Thyroid gland (tissue), 4 donors: ENCODE results near the gene MUCL3. TPM values are rescaled to one million over a fixed set of nuclear protein-coding genes. Genes with fewer than 3 reads are reported as not detected.

Source experiments
- DNase-seq, 2 donors: peaks; one replicate each; pipeline ENCODE4 v3.0.0-alpha.2; 2019
- H3K27ac ChIP-seq, 3 donors: fragments of 200-600 bp; sonication (generic); 1 replicate in 2 of 3; 2 replicates in 1 of 3; pipeline ENCODE4 v1.5.1; 2016 to 2019; ENCODE audit warnings: mild to moderate bottlenecking in 1 of 3, moderate library complexity in 1 of 3
- H3K27me3 ChIP-seq: fragments of 200-600 bp; sonication (generic); one replicate; pipeline ENCODE4 v1.5.1; 2019
- H3K36me3 ChIP-seq, 2 donors: fragments of 200-600 bp; sonication (generic); one replicate each; pipeline ENCODE4 v1.5.1; 2016 to 2019
- H3K4me1 ChIP-seq, 2 donors: fragments of 200-600 bp; sonication (generic); one replicate each; pipeline ENCODE4 v1.5.1; 2017 to 2019
- H3K4me3 ChIP-seq, 3 donors: fragments of 200-600 bp; sonication (generic); replicated peaks in 1 of 3; 1 replicate in 2 of 3; 2 replicates in 1 of 3; pipeline ENCODE4 v1.5.1; 2016; ENCODE audit warnings: mild to moderate bottlenecking in 1 of 3
- H3K9me3 ChIP-seq: fragments of 200-600 bp; sonication (generic); one replicate; pipeline ENCODE4 v1.5.1; 2017
- CTCF ChIP-seq, 6 experiments: fragments of 200-600 bp in 3 of 6; fragments of 450-650 bp in 3 of 6; sonication (generic) in 3 of 6; IDR thresholded peaks; one replicate each; pipeline ENCODE4 v1.5.1; 2016 to 2019; ENCODE audit warnings: antibody characterized with exemption in 6 of 6, mild to moderate bottlenecking in 2 of 6, inconsistent platforms in 1 of 6, moderate library complexity in 1 of 6
- POLR2A ChIP-seq, 2 donors: fragments of 450-650 bp; IDR thresholded peaks; one replicate each; pipeline ENCODE4 v1.6.1; 2017; ENCODE audit warnings: antibody characterized with exemption in 2 of 2, mild to moderate bottlenecking in 2 of 2, moderate library complexity in 1 of 2
- WGBS, 2 donors: methylation state at CpG; one replicate each; pipeline ENCODE4 v1.1.5; 2017; 5-methylcytosine and 5-hydroxymethylcytosine counted together
- intact Hi-C: fragments of 100-400 bp; cut with DNase I; formaldehyde crosslinking; loops from one replicate; pipeline ENCODE4 v1.15.1; 2023
- total RNA-seq, 4 donors: library from RNA; depleted of rRNA; stranded (reverse); fragments of >200 nt; gene quantifications; one replicate each; pipeline ENCODE4 v1.2.3, GENCODE V29; 2016

MUCL3 gene
- total RNA-seq, 4 donors from 2014 or later: not detected

GRCh38 chr6:30954631-30955366, 14.0 kb downstream of the MUCL3 start:
- Histone ChIP-seq H3K9me3 (no peaks in the 10 kb centered on the region), H3K36me3 (no peaks in the 10 kb centered on the region), H3K4me3 (peak overlapping the region in 1 of 3 donors; percentile 34), H3K27me3 (no peaks in the 10 kb centered on the region), H3K4me1 (peaks cover 0 to 9% of the 10 kb centered on the region in 2 donors), H3K27ac (no peak overlapping the region)
- WGBS, 2 donors: 77 to 80% methylated on average over 9 of the region's 9 CpGs
- no peak for TF ChIP-seq POLR2A (IDR thresholded peaks at IDR 0.05)
- intact Hi-C loops: no loop called here
- no peak for DNase-seq

GRCh38 chr6:30955367-30956042, 14.7 kb downstream of the MUCL3 start:
- H3K36me3 ChIP-seq: no peaks in the 10 kb centered on the region
- H3K9me3 ChIP-seq: no peaks in the 10 kb centered on the region
- intact Hi-C loops: no loop called here
- WGBS, 2 donors: 17 to 20% methylated on average over 29 to 38 of the region's 46 CpGs
- H3K4me3 ChIP-seq: peak overlapping the region in 2 of 3 donors; percentile 34
- H3K27ac ChIP-seq: no peak overlapping the region
- DNase-seq: peak; percentile 43 to 57
- TF ChIP-seq POLR2A (IDR thresholded peaks at IDR 0.05) (no peak), CTCF (IDR thresholded peaks at IDR 0.05) (no peak)
- H3K27me3 ChIP-seq: no peaks in the 10 kb centered on the region
- peaks cover 0 to 9% of the 10 kb centered on the region in 2 donors for H3K4me1 ChIP-seq

- Histone ChIP-seq H3K9me3 (no peaks in the 10 kb centered on the region), H3K4me1 (peaks cover 0 to 9% of the 10 kb centered on the region in 2 donors), H3K27me3 (no peaks in the 10 kb centered on the region), H3K4me3 (no peak overlapping the region), H3K36me3 (no peaks in the 10 kb centered on the region), H3K27ac (no peak overlapping the region)
- WGBS, 2 donors: 81 to 82% methylated on average over 2 of the region's 2 CpGs
- DNase-seq: no peak
- no peak for TF ChIP-seq POLR2A (IDR thresholded peaks at IDR 0.05)
- TF ChIP-seq CTCF (IDR thresholded peaks at IDR 0.05): no peak
- intact Hi-C loops: no loop called here
These were observed 16.9 kb downstream of the MUCL3 start for GRCh38 chr6:30957716-30958115.

- DNase-seq: no peak
- Histone ChIP-seq H3K27ac (no peak overlapping the region), H3K4me1 (no peaks in the 10 kb centered on the region), H3K36me3 (no peaks in the 10 kb centered on the region), H3K9me3 (no peaks in the 10 kb centered on the region), H3K27me3 (no peaks in the 10 kb centered on the region), H3K4me3 (no peak overlapping the region)
- TF ChIP-seq CTCF (IDR thresholded peaks at IDR 0.05): no peak
- no peak for TF ChIP-seq POLR2A (IDR thresholded peaks at IDR 0.05)
- WGBS, 2 donors: 62 to 70% methylated on average over 9 of the region's 9 CpGs
- intact Hi-C loops: no loop called here
These were observed 20.3 kb downstream of the MUCL3 start for GRCh38 chr6:30960907-30961673.

- TF ChIP-seq CTCF (IDR thresholded peaks at IDR 0.05) (no peak), POLR2A (IDR thresholded peaks at IDR 0.05) (no peak)
- H3K36me3 ChIP-seq: no peaks in the 10 kb centered on the region
- H3K27ac ChIP-seq: no peak overlapping the region
- no peaks in the 10 kb centered on the region for H3K4me1 ChIP-seq
- no peak overlapping the region for H3K4me3 ChIP-seq
- no peaks in the 10 kb centered on the region for H3K9me3 ChIP-seq
- no peak for DNase-seq
- H3K27me3 ChIP-seq: no peaks in the 10 kb centered on the region
- intact Hi-C loops: no loop called here
These were observed 21.9 kb downstream of the MUCL3 start for GRCh38 chr6:30962716-30963115.
